ENCODE measurements around the gene POLR1B. TPM values are rescaled to one million over a fixed set of nuclear protein-coding genes. Genes with fewer than 3 reads are reported as not detected.

POLR1B gene
- total and polyA plus RNA-seq, 12 donors: 3.5 to 15.3 (median 10.4) TPM

DNA sequence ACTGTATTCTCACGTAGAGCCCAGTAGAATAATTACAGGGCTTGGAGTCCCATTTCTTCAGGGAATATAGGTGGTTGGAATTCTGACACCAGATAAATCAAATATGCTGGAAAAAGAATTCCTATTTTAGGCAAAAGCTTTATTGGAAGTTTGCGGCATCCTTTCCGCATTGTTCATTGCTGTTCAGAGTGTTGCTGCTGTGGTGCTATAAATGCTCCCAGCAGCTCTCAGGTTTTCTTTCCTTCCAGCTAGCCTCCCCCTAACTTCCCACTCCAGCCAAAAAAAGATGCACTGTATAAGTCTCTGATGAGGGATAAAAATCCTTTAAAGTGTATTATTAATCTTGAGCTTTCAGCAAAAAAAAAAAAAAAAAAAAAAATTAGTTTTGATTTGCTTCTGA, 25.5 kb upstream of the POLR1B start:
- Histone ChIP-seq H3K27me3 (no peaks in the 10 kb centered on the region), H3K27ac (no peak overlapping the region), H3K4me1 (no peaks in the 10 kb centered on the region), H3K36me3 (peaks cover 0 to 93% (median 13%) of the 10 kb centered on the region in 9 donors), H3K9me3 (peaks cover 0 to 13% (median 0%) of the 10 kb centered on the region in 11 donors), H3K4me3 (no peak overlapping the region)
- intact Hi-C loops (cut with DNase I): no loop called here
- 96 to 98% methylated on average over 3 of the region's 3 CpGs for WGBS, 2 donors
- ATAC-seq: no peak
- TF ChIP-seq, protein P1, sequence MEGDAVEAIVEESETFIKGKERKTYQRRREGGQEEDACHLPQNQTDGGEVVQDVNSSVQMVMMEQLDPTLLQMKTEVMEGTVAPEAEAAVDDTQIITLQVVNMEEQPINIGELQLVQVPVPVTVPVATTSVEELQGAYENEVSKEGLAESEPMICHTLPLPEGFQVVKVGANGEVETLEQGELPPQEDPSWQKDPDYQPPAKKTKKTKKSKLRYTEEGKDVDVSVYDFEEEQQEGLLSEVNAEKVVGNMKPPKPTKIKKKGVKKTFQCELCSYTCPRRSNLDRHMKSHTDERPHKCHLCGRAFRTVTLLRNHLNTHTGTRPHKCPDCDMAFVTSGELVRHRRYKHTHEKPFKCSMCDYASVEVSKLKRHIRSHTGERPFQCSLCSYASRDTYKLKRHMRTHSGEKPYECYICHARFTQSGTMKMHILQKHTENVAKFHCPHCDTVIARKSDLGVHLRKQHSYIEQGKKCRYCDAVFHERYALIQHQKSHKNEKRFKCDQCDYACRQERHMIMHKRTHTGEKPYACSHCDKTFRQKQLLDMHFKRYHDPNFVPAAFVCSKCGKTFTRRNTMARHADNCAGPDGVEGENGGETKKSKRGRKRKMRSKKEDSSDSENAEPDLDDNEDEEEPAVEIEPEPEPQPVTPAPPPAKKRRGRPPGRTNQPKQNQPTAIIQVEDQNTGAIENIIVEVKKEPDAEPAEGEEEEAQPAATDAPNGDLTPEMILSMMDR (IDR thresholded peaks at IDR 0.05): no peak
- no peak for DNase-seq

DNA sequence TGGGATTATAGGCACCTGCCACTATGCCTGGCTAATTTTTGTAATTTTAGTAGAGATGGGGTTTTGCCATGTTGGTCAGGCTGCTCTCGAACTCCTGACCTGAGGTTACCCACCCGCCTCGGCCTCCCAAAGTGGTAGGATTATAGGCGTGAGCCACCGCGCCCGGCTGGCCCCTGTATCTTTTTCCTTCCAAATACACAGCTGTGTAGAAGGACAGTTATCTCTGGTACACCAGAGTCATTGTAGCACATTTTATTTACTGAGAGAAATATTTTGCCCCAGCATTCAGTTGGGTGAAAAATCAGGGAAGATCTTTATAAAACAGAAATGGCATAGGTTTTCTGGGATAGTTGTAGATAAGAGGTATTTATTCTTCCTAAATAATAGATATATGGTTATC, 23.5 kb upstream of the POLR1B start:
- 92 to 99% methylated on average over 7 of the region's 7 CpGs for WGBS, 2 donors
- TF ChIP-seq, protein P1 (IDR thresholded peaks at IDR 0.05): no peak
- peaks cover 0 to 91% (median 19%) of the 10 kb centered on the region in 9 donors for H3K36me3 ChIP-seq

DNA sequence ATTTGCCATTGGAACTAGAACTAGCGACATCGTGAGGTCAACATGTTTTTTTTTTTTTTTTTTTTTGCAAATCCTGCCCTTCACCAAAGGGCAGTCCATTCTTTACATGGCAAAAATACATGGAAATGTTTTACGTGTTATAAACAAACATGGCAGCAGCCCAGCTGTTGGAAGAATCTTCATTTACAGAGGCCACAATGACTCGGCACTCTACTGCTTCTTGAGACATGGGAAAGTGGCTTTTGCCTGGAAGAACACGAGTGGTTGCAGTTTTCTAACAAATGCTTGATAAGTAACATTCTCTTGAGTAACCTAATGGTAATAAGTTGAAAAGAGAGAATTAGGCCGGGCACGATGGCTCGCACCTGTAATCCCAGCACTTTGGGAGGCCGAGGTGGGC, 22.8 kb upstream of the POLR1B start:
- intact Hi-C loops (cut with DNase I): no loop called here
- Histone ChIP-seq H3K27me3 (no peaks in the 10 kb centered on the region), H3K4me3 (no peak overlapping the region), H3K4me1 (no peaks in the 10 kb centered on the region), H3K36me3 (peaks cover 0 to 85% (median 19%) of the 10 kb centered on the region in 9 donors), H3K27ac (no peak overlapping the region), H3K9me3 (peaks cover 0 to 11% (median 0%) of the 10 kb centered on the region in 11 donors)
- ATAC-seq: no peak
- WGBS, 2 donors: 89 to 98% methylated on average over 9 of the region's 9 CpGs
- TF ChIP-seq, protein P1 (IDR thresholded peaks at IDR 0.05): no peak
- DNase-seq: no peak

More for the DNA sequence above, 23.5 kb upstream of the POLR1B start:
- Histone ChIP-seq H3K9me3 (peaks cover 0 to 13% (median 0%) of the 10 kb centered on the region in 11 donors), H3K4me1 (no peaks in the 10 kb centered on the region), H3K4me3 (no peak overlapping the region), H3K27me3 (no peaks in the 10 kb centered on the region), H3K27ac (no peak overlapping the region)
- DNase-seq: no peak
- intact Hi-C loops (cut with DNase I): no loop called here
- no peak for ATAC-seq

DNA sequence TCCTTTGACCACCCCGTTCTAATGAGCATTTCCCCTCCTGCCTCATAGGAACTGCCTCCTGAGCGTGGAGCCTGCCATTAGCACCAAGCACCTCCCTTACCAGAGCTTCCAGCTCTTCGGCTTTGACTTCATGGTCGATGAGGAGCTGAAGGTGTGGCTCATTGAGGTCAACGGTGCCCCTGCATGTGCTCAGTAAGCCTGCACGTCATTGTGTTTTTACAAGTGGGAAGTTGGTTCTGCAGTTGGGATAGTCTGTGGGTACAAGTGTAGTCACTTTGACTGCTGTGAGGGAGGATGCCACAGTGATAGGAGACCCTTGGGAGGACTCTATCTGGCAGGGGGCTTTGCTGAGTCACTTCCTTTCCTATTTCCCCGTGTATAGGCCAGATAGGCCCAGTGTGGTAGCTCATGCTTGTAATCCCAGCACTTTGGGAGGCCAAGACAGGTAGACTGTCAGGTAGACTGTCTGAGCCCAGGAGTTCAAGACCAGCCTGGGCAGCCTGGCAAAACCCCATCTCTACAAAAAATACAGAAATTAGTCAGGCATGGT, 22.0 kb upstream of the POLR1B start:
- no peak overlapping the region for H3K4me3 ChIP-seq
- TF ChIP-seq, protein P1 (IDR thresholded peaks at IDR 0.05): no peak
- ATAC-seq (no peak), DNase-seq (no peak)
- H3K36me3 ChIP-seq: peaks cover 0 to 77% (median 17%) of the 10 kb centered on the region in 9 donors
- intact Hi-C loops (cut with DNase I): no loop called here
- 85 to 91% methylated on average over 7 of the region's 7 CpGs for WGBS, 2 donors
- H3K9me3 ChIP-seq: peaks cover 0 to 4% (median 0%) of the 10 kb centered on the region in 11 donors
- H3K4me1 ChIP-seq: no peaks in the 10 kb centered on the region
- no peaks in the 10 kb centered on the region for H3K27me3 ChIP-seq
- no peak overlapping the region for H3K27ac ChIP-seq
